Retinal pigment epithelial cell (primary cell): ENCODE measurements around the gene AFF4.

Experiments used
- DNase-seq: peaks from one replicate; pipeline ENCODE4 v3.0.0-alpha.2; 2010; ENCODE audit warnings: low read depth
- H3K4me3 ChIP-seq: 2 replicates; pipeline ENCODE4 v1.5.1; 2011; ENCODE audit warnings: mild to moderate bottlenecking, low read length, control low read depth, moderate library complexity
- CTCF ChIP-seq: conservative IDR thresholded peaks from 2 replicates; pipeline ENCODE4 v1.5.1; 2011; ENCODE audit warnings: low read depth, low read length, control low read depth, inconsistent platforms

AFF4 gene

DNA sequence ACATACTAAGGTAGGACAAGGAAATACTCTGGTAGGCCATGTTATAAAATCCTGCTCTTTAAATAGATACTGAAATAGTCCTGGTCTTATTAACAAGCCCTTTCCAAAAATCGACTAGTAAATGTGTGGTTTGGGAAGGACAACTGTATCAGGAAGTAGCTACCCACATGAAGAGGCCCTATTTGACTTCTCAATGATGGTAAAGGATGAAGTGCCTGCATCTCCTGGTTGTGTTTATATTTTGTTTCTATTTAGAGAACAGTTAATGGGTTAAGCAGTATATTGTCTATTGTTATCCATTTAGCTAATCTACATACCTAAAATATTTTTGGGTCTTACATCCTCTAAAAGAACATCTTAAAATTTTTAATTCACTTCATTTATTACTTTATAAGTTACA, 109.6 kb downstream of the AFF4 start:
- no peak for DNase-seq
- TF ChIP-seq CTCF: no peak
- no peak overlapping the region for H3K4me3 ChIP-seq

GRCh38 chr5:132853323-132853722, 110.1 kb downstream of the AFF4 start:
- DNase-seq: no peak
- no peak overlapping the region for H3K4me3 ChIP-seq
- TF ChIP-seq CTCF: no peak

GRCh38 chr5:132850066-132850465, 113.4 kb downstream of the AFF4 start:
- DNase-seq: no peak
- H3K4me3 ChIP-seq: no peak overlapping the region
- no peak for TF ChIP-seq CTCF

GRCh38 chr5:132849347-132849746, 114.1 kb downstream of the AFF4 start:
- DNase-seq: no peak
- H3K4me3 ChIP-seq: no peak overlapping the region
- TF ChIP-seq CTCF: no peak

- no peak for DNase-seq
- TF ChIP-seq CTCF: no peak
- no peak overlapping the region for H3K4me3 ChIP-seq
Measured at GRCh38 chr5:132848270-132848669, 115.2 kb downstream of the AFF4 start.

GRCh38 chr5:132841305-132841704, 122.1 kb downstream of the AFF4 start:
- no peak for TF ChIP-seq CTCF
- no peak for DNase-seq
- no peak overlapping the region for H3K4me3 ChIP-seq

DNA sequence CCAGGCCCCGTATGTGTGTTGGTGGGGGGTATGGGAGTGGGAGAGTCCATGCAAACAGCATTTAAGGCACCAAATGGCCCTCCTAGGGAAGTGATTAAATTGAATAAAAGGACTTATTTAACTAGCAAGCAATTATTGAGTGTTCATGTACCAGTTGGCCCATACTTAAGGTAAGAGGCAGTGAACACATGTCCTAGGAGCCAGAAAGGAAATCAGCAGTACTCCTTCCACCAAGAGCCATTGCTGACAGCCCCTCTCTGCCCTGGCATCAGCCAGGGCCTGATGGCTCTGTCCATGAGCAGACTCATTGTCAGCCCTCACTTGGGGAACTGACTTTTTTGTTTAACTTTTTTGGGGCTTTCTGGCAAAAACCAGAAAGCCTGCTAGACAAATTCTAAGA, 122.5 kb downstream of the AFF4 start:
- H3K4me3 ChIP-seq: no peak overlapping the region
- TF ChIP-seq CTCF: no peak
- no peak for DNase-seq
